Measurements from ENCODE around the gene SLC12A8.

Gene SLC12A8

GRCh38 chr3:125232401-125232800 is 19.9 kb upstream of the SLC12A8 start:
- H3K27ac Mint-ChIP-seq: peak overlapping the region; percentile 57
- peaks cover 42% of the 10 kb centered on the region for H3K36me3 Mint-ChIP-seq (ENCODE audit: low read depth)
- H3K27me3 Mint-ChIP-seq (ENCODE audit: low read depth): no peaks in the 10 kb centered on the region
- no peak overlapping the region for H3K4me3 Mint-ChIP-seq
- peaks cover 8% of the 10 kb centered on the region for H3K9me3 Mint-ChIP-seq
- H3K4me1 Mint-ChIP-seq (ENCODE audit: low read depth): peaks cover 6% of the 10 kb centered on the region

GRCh38 chr3:125231895-125232294 is 19.3 kb upstream of the SLC12A8 start:
- Mint-ChIP-seq H3K27me3 (ENCODE audit: low read depth) (no peaks in the 10 kb centered on the region), H3K4me1 (ENCODE audit: low read depth) (peaks cover 6% of the 10 kb centered on the region), H3K36me3 (ENCODE audit: low read depth) (peaks cover 40% of the 10 kb centered on the region), H3K4me3 (no peak overlapping the region), H3K9me3 (peaks cover 8% of the 10 kb centered on the region), H3K27ac (no peak overlapping the region)

GRCh38 chr3:125229707-125230106 is 17.2 kb upstream of the SLC12A8 start:
- H3K4me3 Mint-ChIP-seq: no peak overlapping the region

GRCh38 chr3:125229168-125229567 is 16.6 kb upstream of the SLC12A8 start:
- Mint-ChIP-seq H3K27ac (no peak overlapping the region), H3K27me3 (ENCODE audit: low read depth) (no peaks in the 10 kb centered on the region), H3K9me3 (no peaks in the 10 kb centered on the region), H3K36me3 (ENCODE audit: low read depth) (peaks cover 27% of the 10 kb centered on the region), H3K4me1 (ENCODE audit: low read depth) (peaks cover 6% of the 10 kb centered on the region), H3K4me3 (no peak overlapping the region)

More at GRCh38 chr3:125229707-125230106, 17.2 kb upstream of the SLC12A8 start:
- H3K9me3 Mint-ChIP-seq: no peaks in the 10 kb centered on the region
- peaks cover 6% of the 10 kb centered on the region for H3K4me1 Mint-ChIP-seq (ENCODE audit: low read depth)
- H3K36me3 Mint-ChIP-seq (ENCODE audit: low read depth): peaks cover 27% of the 10 kb centered on the region
- no peak overlapping the region for H3K27ac Mint-ChIP-seq
- no peaks in the 10 kb centered on the region for H3K27me3 Mint-ChIP-seq (ENCODE audit: low read depth)

- Mint-ChIP-seq H3K4me1 (ENCODE audit: low read depth) (peaks cover 2% of the 10 kb centered on the region), H3K36me3 (ENCODE audit: low read depth) (no peaks in the 10 kb centered on the region), H3K27me3 (ENCODE audit: low read depth) (no peaks in the 10 kb centered on the region), H3K4me3 (no peak overlapping the region), H3K27ac (no peak overlapping the region), H3K9me3 (no peaks in the 10 kb centered on the region)
Observed at GRCh38 chr3:125221831-125222230, 9.3 kb upstream of the SLC12A8 start.

- no peaks in the 10 kb centered on the region for H3K9me3 Mint-ChIP-seq
- no peaks in the 10 kb centered on the region for H3K36me3 Mint-ChIP-seq (ENCODE audit: low read depth)
- no peak overlapping the region for H3K4me3 Mint-ChIP-seq
- H3K27me3 Mint-ChIP-seq (ENCODE audit: low read depth): no peaks in the 10 kb centered on the region
- peaks cover 2% of the 10 kb centered on the region for H3K4me1 Mint-ChIP-seq (ENCODE audit: low read depth)
- H3K27ac Mint-ChIP-seq: no peak overlapping the region
Observed at GRCh38 chr3:125220727-125221429, 8.3 kb upstream of the SLC12A8 start.

GRCh38 chr3:125220183-125220582 is 7.6 kb upstream of the SLC12A8 start:
- Mint-ChIP-seq H3K4me3 (no peak overlapping the region), H3K36me3 (ENCODE audit: low read depth) (no peaks in the 10 kb centered on the region), H3K4me1 (ENCODE audit: low read depth) (peaks cover 2% of the 10 kb centered on the region), H3K27ac (no peak overlapping the region), H3K9me3 (no peaks in the 10 kb centered on the region), H3K27me3 (ENCODE audit: low read depth) (no peaks in the 10 kb centered on the region)

DNA sequence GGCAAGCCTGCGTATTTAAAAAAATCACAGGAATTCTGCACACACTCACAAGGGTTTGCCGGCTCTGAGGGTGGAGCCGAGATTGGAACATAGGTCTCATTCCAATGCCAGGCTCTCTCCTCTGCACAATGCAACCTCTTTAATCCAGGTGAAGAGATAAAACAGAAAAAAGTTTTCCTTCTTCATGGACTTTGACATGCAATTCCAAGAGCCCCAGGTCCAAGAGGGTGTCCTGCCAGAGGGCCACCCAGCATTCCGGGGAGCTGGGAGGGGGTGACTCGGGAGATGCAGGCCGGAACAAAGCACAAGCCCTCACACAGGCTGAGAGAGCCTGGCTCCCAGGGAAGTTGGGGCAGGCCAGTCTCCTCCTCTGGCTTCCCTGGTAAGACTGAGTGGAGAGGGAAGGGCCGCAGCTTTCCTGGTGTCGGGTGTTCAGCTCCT is 6.7 kb upstream of the SLC12A8 start:
- H3K9me3 Mint-ChIP-seq: no peaks in the 10 kb centered on the region
- no peaks in the 10 kb centered on the region for H3K36me3 Mint-ChIP-seq (ENCODE audit: low read depth)
- H3K27me3 Mint-ChIP-seq (ENCODE audit: low read depth): peaks cover 7% of the 10 kb centered on the region
- no peak overlapping the region for H3K4me3 Mint-ChIP-seq
- no peak overlapping the region for H3K27ac Mint-ChIP-seq
- peaks cover 8% of the 10 kb centered on the region for H3K4me1 Mint-ChIP-seq (ENCODE audit: low read depth)

GRCh38 chr3:125214738-125215137 is 2.2 kb upstream of the SLC12A8 start:
- H3K4me1 Mint-ChIP-seq (ENCODE audit: low read depth): peaks cover 12% of the 10 kb centered on the region
- peak overlapping the region; percentile 8 for H3K27ac Mint-ChIP-seq
- peaks cover 47% of the 10 kb centered on the region for H3K27me3 Mint-ChIP-seq (ENCODE audit: low read depth)
- no peak overlapping the region for H3K4me3 Mint-ChIP-seq
- peaks cover 4% of the 10 kb centered on the region for H3K36me3 Mint-ChIP-seq (ENCODE audit: low read depth)
- H3K9me3 Mint-ChIP-seq: no peaks in the 10 kb centered on the region

GRCh38 chr3:125213946-125214542 is 1.5 kb upstream of the SLC12A8 start:
- no peaks in the 10 kb centered on the region for H3K9me3 Mint-ChIP-seq
- peaks cover 4% of the 10 kb centered on the region for H3K36me3 Mint-ChIP-seq (ENCODE audit: low read depth)
- H3K27me3 Mint-ChIP-seq (ENCODE audit: low read depth): peaks cover 53% of the 10 kb centered on the region
- H3K4me1 Mint-ChIP-seq (ENCODE audit: low read depth): peaks cover 12% of the 10 kb centered on the region
- peak overlapping the region; percentile 8 for H3K27ac Mint-ChIP-seq
- H3K4me3 Mint-ChIP-seq: no peak overlapping the region

DNA sequence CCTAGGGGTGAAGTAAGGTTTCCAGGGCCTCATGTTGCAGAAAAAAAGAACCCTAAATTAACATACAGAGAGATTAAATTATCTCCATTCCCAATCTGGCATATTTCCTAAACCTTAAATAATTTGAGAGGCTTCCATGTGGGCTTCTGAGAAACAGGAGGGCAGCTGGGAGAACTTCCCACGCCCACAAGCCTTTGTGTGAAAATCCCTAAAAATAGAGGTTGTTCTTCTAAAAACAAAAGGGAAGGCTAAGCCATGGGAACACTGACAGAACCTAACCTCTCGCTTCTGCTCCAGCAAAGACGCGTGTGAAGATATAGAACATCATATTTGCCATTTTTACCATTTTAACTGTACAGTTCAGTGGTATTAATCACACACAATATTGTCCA is 812 bp upstream of the SLC12A8 start:
- Mint-ChIP-seq H3K9me3 (no peaks in the 10 kb centered on the region), H3K27me3 (ENCODE audit: low read depth) (peaks cover 53% of the 10 kb centered on the region), H3K4me1 (ENCODE audit: low read depth) (peaks cover 12% of the 10 kb centered on the region), H3K27ac (no peak overlapping the region), H3K4me3 (no peak overlapping the region), H3K36me3 (ENCODE audit: low read depth) (peaks cover 4% of the 10 kb centered on the region)

DNA sequence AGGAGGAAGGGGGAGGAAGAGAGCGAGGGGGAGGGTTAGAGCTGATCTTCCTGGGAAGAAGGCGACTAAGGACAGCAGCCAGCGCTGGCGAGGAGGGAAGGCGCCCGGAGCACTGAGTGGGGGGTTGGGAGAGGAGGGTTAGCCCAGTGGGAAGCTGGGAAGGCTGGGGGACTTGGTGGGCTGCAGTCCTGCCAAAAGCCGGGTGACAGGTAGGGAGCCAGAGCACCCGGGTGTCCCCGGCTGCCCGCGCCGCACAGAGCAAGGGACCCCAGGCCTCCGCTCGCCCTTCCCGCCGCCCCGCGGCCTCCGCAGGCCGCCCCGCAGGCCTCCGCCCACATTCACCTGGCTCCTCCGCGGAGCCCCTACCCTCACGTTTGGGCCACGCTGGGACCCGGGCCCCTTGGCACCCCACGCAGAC is 448 bp downstream of the SLC12A8 start:
- H3K4me3 Mint-ChIP-seq: peak overlapping the region; percentile 10
- peaks cover 4% of the 10 kb centered on the region for H3K36me3 Mint-ChIP-seq (ENCODE audit: low read depth)
- H3K9me3 Mint-ChIP-seq: no peaks in the 10 kb centered on the region
- H3K27me3 Mint-ChIP-seq (ENCODE audit: low read depth): peaks cover 56% of the 10 kb centered on the region
- H3K4me1 Mint-ChIP-seq (ENCODE audit: low read depth): peaks cover 12% of the 10 kb centered on the region
- no peak overlapping the region for H3K27ac Mint-ChIP-seq

DNA sequence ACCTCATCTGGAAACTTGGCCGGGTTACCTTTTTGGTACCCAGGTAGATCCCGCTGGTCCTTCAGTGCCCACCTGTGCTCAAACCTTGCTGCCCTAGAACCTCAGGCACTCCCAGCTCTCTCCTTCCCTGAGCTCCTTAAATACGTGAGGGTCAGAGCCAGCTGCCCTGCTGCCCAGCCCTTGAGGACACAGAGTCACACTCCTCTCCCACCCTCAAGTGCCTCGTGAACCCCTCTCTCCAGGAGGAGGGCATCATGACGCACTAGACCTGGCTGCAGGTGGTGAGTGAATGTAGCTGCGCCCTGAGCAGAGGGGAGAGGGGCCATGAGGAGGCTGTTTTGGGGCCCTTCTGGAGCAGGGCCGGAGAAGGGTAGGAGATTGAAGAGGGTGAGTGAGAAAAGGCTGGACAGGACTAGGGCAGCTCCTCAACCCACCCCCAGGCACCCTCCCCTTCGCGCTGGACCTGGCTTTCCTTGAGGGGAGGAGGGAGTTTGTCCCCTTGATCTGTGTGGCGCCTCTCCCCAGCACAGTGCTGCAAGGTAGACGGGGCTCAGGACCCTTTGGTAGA is 941 bp downstream of the SLC12A8 start:
- Mint-ChIP-seq H3K27me3 (ENCODE audit: low read depth) (peaks cover 60% of the 10 kb centered on the region), H3K9me3 (no peaks in the 10 kb centered on the region), H3K36me3 (ENCODE audit: low read depth) (peaks cover 4% of the 10 kb centered on the region), H3K4me1 (ENCODE audit: low read depth) (peaks cover 12% of the 10 kb centered on the region), H3K4me3 (peak overlapping the region; percentile 10), H3K27ac (no peak overlapping the region)

GRCh38 chr3:125207949-125208568 is 4.5 kb downstream of the SLC12A8 start:
- H3K36me3 Mint-ChIP-seq (ENCODE audit: low read depth): no peaks in the 10 kb centered on the region
- no peak overlapping the region for H3K4me3 Mint-ChIP-seq
- H3K9me3 Mint-ChIP-seq: no peaks in the 10 kb centered on the region
- no peak overlapping the region for H3K27ac Mint-ChIP-seq
- H3K4me1 Mint-ChIP-seq (ENCODE audit: low read depth): no peaks in the 10 kb centered on the region
- peaks cover 69% of the 10 kb centered on the region for H3K27me3 Mint-ChIP-seq (ENCODE audit: low read depth)

DNA sequence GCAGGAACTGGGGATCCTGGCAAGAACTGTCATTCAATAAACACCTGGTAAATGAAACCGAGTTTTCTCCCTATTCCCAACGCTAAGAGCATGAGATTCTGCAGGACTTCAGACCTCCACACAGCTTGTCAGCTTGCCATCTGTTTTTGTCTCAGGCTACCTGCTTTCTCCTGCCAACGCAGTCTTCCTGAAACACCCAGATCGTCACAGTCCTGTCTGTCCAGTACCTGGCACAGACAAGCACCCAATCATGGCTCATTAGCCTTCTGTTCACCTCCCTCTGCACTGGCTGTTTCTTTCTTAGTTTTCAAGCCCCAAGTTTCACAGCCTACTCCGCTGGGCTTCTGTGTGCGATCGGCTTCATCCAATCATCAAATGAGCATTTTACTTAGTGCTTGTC is 5.0 kb downstream of the SLC12A8 start:
- Mint-ChIP-seq H3K27ac (no peak overlapping the region), H3K27me3 (ENCODE audit: low read depth) (peaks cover 67% of the 10 kb centered on the region), H3K4me1 (ENCODE audit: low read depth) (no peaks in the 10 kb centered on the region), H3K36me3 (ENCODE audit: low read depth) (no peaks in the 10 kb centered on the region), H3K9me3 (no peaks in the 10 kb centered on the region), H3K4me3 (no peak overlapping the region)

All from T-helper 1 cell treated with Interleukin-12 subunit alpha and Interleukin-12 subunit beta and Interleukin-4 antibody, amounts not matched to agents 30 μg/mL and 1 μg/mL, for 36 hours (primary cell).